Upper lobe of left lung (tissue), 6 donors: ENCODE data around the gene CELF5. TPM values are rescaled to one million over a fixed set of nuclear protein-coding genes. Genes with fewer than 3 reads are reported as not detected.
"Not testable (repeated sequence)": the region's sequence is repeated elsewhere in the genome, so short reads cannot be mapped to it uniquely, and the experiment has no call there.

Experiments
- ATAC-seq, 2 donors: fragments of 200-7000 bp; cut with Tn5 transposase; one replicate each; pipeline ENCODE4 v1.9.1; 2022; ENCODE audit warnings: mild to moderate bottlenecking in 2 of 2, moderate library complexity in 2 of 2; ENCODE audit not compliant: low FRiP score in 2 of 2
- DNase-seq, 2 donors: peaks; one replicate each; pipeline ENCODE4 v3.0.0-alpha.2; 2019 to 2020
- H3K27ac ChIP-seq, 4 donors: fragments of 200-600 bp; sonication (generic); one replicate each; pipeline ENCODE4 v1.5.1; 2016 to 2019
- H3K27me3 ChIP-seq, 4 donors: fragments of 200-600 bp; sonication (generic); one replicate each; pipeline ENCODE4 v1.5.1; 2017 to 2019
- H3K36me3 ChIP-seq, 4 donors: fragments of 200-600 bp; sonication (generic); one replicate each; pipeline ENCODE4 v1.5.1; 2016 to 2019
- H3K4me1 ChIP-seq, 4 donors: fragments of 200-600 bp; sonication (generic); one replicate each; pipeline ENCODE4 v1.5.1; 2018 to 2019
- H3K4me3 ChIP-seq, 4 donors: fragments of 200-600 bp; sonication (generic); one replicate each; pipeline ENCODE4 v1.5.1; 2017 to 2019; ENCODE audit warnings: mild to moderate bottlenecking in 2 of 4, moderate library complexity in 1 of 4
- H3K9me3 ChIP-seq, 4 donors: fragments of 200-600 bp; sonication (generic); one replicate each; pipeline ENCODE4 v1.5.1; 2018 to 2019
- EP300 ChIP-seq, 4 donors: sonication (generic); formaldehyde crosslinking; IDR thresholded peaks; one replicate each; pipeline ENCODE4 v1.5.1; 2017; ENCODE audit warnings: antibody characterized with exemption in 4 of 4, control low read depth in 2 of 4
- POLR2A ChIP-seq, 4 donors: fragments of 450-650 bp; IDR thresholded peaks; one replicate each; pipeline ENCODE4 v1.5.1; 2016 to 2017; ENCODE audit warnings: antibody characterized with exemption in 4 of 4, mild to moderate bottlenecking in 2 of 4
- POLR2AphosphoS5 ChIP-seq, 2 donors: sonication (generic); formaldehyde crosslinking; IDR thresholded peaks; one replicate each; pipeline ENCODE4 v1.5.1; 2017; ENCODE audit warnings: antibody characterized with exemption in 2 of 2
- WGBS, 2 donors: methylation state at CpG; one replicate each; pipeline ENCODE4 v1.1.5; 2017 to 2018; 5-methylcytosine and 5-hydroxymethylcytosine counted together
- total RNA-seq, 6 donors: library from RNA; depleted of rRNA in 4 of 6; stranded (reverse); fragments of >200 nt in 4 of 6; gene quantifications; one replicate each; pipeline versions ENCODE4 v1.1.0 to v1.2.1, GENCODE V29; 2016 to 2021
- TF ChIP-seq, protein P1 (sequence below), 6 experiments: fragments of 450-650 bp in 4 of 6; fragments of 200-600 bp in 2 of 6; sonication (generic) in 2 of 6; IDR thresholded peaks; one replicate each; pipeline ENCODE4 v1.5.1; 2016 to 2019; ENCODE audit warnings: antibody characterized with exemption in 6 of 6
- donor health status: DM: no; HTN: no; CAD: no; lungs with moderate emphysema.
- donor health status: DM: no; HTN: yes; CAD: no; lungs with severe emphysema.

CELF5 gene
- total RNA-seq, 6 donors from 2014 or later: 0.49 to 0.76 TPM; not detected in 4

DNA sequence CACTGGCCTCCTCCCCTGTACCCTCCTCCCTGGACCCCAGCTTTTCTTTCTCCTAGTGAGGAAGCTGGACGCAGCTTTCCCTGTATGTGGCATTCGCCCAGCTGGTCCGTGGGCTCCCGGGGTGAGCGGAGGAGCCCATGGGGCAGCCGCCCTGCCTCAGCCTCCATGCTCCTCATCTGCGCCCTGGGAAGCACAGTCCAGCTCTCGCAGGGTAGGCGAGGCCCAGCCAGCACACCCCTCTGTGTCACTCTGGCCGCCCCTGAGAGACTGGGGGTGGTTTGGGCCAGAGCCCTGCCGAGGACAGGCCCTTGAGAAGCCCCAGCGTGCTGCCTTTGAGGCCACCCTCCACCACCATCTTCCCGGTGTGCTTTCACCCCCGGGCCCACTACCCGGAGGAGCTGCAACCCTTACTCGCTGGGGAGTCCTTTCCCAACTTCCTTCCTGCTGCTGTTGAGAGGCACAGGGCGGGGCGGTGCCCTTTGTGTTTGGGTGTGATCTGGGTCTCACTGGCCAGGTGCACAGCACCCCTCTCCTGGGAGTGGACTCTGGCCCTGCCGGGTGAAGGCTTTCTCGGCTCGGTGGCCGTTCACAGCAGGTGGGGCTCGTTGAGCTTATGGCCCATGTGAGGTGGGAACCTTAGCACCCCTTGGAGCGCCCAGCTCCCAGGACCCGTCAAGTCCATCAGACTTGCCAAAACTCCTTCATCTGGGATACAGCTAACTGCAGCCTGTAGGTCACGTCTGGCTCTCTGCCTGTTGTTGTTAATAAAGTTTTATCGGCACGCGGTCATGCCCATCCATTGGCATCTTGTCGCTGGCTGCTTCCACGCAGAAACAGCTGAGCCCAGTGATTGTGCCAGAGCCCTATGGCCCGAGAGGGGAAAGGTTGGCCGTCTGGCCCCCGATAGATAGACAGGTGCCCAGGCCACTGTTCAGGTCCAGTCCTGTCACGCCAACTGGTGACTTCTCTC, 35.5 kb upstream of the CELF5 start:
- TF ChIP-seq POLR2AphosphoS5 (IDR thresholded peaks at IDR 0.05) (peak in 1 of 2 donors; percentile 8), EP300 (IDR thresholded peaks at IDR 0.05) (no peak)
- DNase-seq: peak; percentile 54 to 61
- H3K9me3 ChIP-seq: no peaks in the 10 kb centered on the region
- peak overlapping the region; percentile 27 to 86 (median 66) for H3K27ac ChIP-seq
- ATAC-seq: no peak
- peaks cover 30 to 47% (median 39%) of the 10 kb centered on the region in 4 donors for H3K4me1 ChIP-seq
- WGBS, 2 donors: 84 to 92% methylated on average over 25 to 29 of the region's 35 CpGs
- H3K36me3 ChIP-seq: peaks cover 0 to 26% (median 12%) of the 10 kb centered on the region in 4 donors
- H3K4me3 ChIP-seq: peak overlapping the region in 1 of 4 donors; percentile 14
- H3K27me3 ChIP-seq: no peaks in the 10 kb centered on the region

DNA sequence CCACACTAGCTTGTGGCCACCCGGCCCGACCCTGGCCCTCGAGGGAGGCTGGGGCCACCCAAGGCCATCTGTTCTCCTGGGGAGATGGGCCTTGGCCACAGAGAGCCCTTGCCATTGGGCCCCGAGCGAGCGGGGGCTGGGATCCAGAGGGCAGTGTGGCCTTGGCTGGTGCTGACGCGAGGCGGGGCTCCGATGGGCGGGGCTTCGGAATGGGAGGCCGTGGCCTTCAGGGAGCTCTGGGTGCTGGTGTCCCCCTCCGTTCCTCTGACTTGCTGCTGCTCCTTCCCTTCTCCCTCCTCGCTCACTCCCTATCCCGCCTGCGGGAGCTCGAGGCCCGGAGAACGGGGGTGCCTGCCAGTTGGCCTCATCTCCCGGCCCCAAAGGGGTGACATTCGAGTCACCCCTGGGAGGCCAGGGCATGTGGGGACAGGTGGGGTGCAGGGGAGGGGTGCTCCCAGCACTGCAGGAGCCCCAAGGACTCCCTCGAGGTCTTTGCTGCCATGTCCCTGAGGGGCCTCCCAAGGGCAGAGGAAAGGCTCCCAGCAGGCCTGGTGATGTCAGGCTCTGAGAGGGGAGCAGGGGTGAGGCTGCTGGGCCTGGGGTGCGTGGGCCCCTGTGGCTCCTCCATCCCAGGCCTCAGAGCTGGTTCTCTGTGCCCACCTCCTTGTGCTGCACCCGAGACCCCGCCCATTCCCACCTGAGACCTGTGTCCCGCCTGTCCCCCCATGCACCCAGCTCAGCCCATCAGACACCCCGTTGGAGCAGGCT, 34.6 kb upstream of the CELF5 start:
- Histone ChIP-seq H3K4me1 (peaks cover 23 to 40% (median 34%) of the 10 kb centered on the region in 4 donors), H3K27me3 (no peaks in the 10 kb centered on the region), H3K27ac (peak overlapping the region in 3 of 4 donors; percentile 54 to 86 (median 78)), H3K4me3 (no peak overlapping the region), H3K9me3 (no peaks in the 10 kb centered on the region), H3K36me3 (peaks cover 0 to 30% (median 13%) of the 10 kb centered on the region in 4 donors)
- WGBS, 2 donors: 91 to 93% methylated on average over 23 to 28 of the region's 28 CpGs
- ATAC-seq: no peak
- DNase-seq: peak in 1 of 2 donors; percentile 85
- TF ChIP-seq, protein P1, sequence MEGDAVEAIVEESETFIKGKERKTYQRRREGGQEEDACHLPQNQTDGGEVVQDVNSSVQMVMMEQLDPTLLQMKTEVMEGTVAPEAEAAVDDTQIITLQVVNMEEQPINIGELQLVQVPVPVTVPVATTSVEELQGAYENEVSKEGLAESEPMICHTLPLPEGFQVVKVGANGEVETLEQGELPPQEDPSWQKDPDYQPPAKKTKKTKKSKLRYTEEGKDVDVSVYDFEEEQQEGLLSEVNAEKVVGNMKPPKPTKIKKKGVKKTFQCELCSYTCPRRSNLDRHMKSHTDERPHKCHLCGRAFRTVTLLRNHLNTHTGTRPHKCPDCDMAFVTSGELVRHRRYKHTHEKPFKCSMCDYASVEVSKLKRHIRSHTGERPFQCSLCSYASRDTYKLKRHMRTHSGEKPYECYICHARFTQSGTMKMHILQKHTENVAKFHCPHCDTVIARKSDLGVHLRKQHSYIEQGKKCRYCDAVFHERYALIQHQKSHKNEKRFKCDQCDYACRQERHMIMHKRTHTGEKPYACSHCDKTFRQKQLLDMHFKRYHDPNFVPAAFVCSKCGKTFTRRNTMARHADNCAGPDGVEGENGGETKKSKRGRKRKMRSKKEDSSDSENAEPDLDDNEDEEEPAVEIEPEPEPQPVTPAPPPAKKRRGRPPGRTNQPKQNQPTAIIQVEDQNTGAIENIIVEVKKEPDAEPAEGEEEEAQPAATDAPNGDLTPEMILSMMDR (IDR thresholded peaks at IDR 0.05): no peak
- TF ChIP-seq POLR2AphosphoS5 (IDR thresholded peaks at IDR 0.05) (no peak), POLR2A (IDR thresholded peaks at IDR 0.05) (no peak), EP300 (IDR thresholded peaks at IDR 0.05) (no peak)

DNA sequence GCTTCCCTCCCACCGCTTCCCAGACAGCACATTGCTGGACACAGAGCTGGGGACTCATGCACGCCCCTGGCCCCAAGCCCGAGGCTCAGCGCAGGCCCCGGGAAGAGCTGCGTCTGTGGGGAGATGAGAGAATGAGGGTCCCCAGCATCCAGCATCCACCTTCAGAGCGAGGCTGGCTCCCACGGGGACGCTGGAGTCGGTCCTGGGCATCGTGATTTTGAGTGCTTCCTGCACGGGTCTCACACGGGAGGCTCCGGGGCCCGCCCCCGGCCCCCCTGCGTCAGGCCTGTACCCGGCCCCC, 34.0 kb upstream of the CELF5 start:
- H3K9me3 ChIP-seq: no peaks in the 10 kb centered on the region
- TF ChIP-seq POLR2AphosphoS5 (IDR thresholded peaks at IDR 0.05): no peak
- TF ChIP-seq EP300 (IDR thresholded peaks at IDR 0.05): no peak
- TF ChIP-seq, protein P1 (IDR thresholded peaks at IDR 0.05): no peak
- no peak for TF ChIP-seq POLR2A (IDR thresholded peaks at IDR 0.05)
- peak in 1 of 2 donors; percentile 68 for DNase-seq
- no peak overlapping the region for H3K27ac ChIP-seq
- WGBS, 2 donors: 81 to 93% methylated on average over 7 to 18 of the region's 18 CpGs
- ATAC-seq: no peak
- H3K36me3 ChIP-seq: peaks cover 0 to 30% (median 13%) of the 10 kb centered on the region in 4 donors
- no peaks in the 10 kb centered on the region for H3K27me3 ChIP-seq
- no peak overlapping the region for H3K4me3 ChIP-seq
- H3K4me1 ChIP-seq: peaks cover 20 to 37% (median 31%) of the 10 kb centered on the region in 4 donors

DNA sequence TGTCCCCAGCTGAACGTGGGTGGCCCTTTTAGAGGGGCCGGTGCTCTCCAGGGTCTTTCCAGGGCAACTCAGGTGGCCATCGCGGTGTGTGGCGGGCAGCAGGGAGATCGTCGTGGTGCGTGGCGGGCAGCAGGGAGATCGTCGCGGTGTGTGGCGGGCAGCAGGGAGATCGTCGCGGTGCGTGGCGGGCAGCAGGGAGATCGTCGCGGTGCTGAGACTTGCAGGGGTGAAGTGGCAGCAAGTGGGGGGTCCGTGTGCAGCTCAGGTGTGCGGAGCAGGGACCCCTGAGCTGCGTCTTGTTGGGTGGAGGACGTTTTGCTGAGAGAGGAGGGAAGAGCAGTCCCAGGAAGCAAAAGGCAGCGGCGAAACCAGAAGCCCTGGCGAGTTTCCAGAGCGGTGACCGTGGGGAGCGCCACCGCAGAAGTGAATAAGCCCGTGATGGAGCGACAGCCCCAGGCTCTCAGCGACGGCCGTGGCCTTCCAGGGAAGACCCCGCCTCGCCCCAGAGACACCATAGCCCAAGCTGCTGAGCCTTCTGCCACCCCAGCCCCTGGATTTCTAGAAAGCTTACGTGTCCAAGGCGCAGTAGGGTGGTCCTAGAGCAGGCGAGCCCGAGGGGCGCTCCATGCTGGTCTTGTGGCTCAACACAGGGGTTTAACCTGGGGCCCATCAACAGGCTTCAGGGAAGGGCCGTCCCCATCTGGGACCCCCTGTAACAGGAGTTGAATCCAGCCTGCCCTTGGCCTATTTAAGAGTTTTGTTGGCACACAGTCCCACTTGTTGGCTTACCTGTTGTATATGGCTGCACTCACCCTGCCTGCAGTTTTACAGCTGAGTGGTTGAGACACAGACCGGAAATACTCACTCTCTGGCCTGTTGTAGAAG, 33.3 kb upstream of the CELF5 start:
- ATAC-seq (no peak), DNase-seq (peak in 1 of 2 donors; percentile 68)
- TF ChIP-seq, protein P1 (IDR thresholded peaks at IDR 0.05): no peak
- TF ChIP-seq EP300 (IDR thresholded peaks at IDR 0.05) (no peak), POLR2A (IDR thresholded peaks at IDR 0.05) (no peak), POLR2AphosphoS5 (IDR thresholded peaks at IDR 0.05) (no peak)

DNA sequence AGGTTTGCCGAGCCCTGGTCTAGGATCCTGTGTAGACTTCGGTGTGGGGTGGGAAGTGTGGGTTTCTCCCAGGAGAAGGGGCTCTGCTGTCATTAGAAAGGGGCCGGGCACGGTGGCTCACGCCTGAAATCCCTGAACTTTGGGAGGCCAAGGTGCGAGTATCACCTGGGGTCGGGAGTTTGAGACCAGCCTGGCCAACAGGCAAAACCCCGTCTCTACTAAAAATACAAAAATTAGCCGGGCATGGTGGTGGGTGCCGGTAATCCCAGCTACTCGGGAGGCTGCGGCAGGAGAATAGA, 32.7 kb upstream of the CELF5 start:
- peaks cover 16 to 30% (median 27%) of the 10 kb centered on the region in 4 donors for H3K4me1 ChIP-seq
- H3K36me3 ChIP-seq: peaks cover 0 to 41% (median 23%) of the 10 kb centered on the region in 4 donors
- H3K4me3 ChIP-seq, H3K27me3 ChIP-seq, DNase-seq, H3K27ac ChIP-seq, ATAC-seq, H3K9me3 ChIP-seq: not testable (repeated sequence)
- WGBS, 2 donors: 94 to 96% methylated on average over 9 to 12 of the region's 12 CpGs

More for the DNA sequence above, 33.3 kb upstream of the CELF5 start:
- Histone ChIP-seq H3K9me3 (no peaks in the 10 kb centered on the region), H3K36me3 (peaks cover 0 to 36% (median 17%) of the 10 kb centered on the region in 4 donors), H3K4me3 (no peak overlapping the region), H3K27ac (no peak overlapping the region), H3K27me3 (no peaks in the 10 kb centered on the region), H3K4me1 (peaks cover 20 to 36% (median 31%) of the 10 kb centered on the region in 4 donors)
- WGBS, 2 donors: 91 to 93% methylated on average over 44 to 46 of the region's 46 CpGs
